Activated T-cell treated with anti-CD3 and anti-CD28 coated beads for 4 hours (primary cell): ENCODE measurements around the gene LRSAM1.

ENCODE experiments used
- DNase-seq: peaks from one replicate; pipeline ENCODE4 v3.0.0-alpha.2; 2020

Gene LRSAM1

DNA sequence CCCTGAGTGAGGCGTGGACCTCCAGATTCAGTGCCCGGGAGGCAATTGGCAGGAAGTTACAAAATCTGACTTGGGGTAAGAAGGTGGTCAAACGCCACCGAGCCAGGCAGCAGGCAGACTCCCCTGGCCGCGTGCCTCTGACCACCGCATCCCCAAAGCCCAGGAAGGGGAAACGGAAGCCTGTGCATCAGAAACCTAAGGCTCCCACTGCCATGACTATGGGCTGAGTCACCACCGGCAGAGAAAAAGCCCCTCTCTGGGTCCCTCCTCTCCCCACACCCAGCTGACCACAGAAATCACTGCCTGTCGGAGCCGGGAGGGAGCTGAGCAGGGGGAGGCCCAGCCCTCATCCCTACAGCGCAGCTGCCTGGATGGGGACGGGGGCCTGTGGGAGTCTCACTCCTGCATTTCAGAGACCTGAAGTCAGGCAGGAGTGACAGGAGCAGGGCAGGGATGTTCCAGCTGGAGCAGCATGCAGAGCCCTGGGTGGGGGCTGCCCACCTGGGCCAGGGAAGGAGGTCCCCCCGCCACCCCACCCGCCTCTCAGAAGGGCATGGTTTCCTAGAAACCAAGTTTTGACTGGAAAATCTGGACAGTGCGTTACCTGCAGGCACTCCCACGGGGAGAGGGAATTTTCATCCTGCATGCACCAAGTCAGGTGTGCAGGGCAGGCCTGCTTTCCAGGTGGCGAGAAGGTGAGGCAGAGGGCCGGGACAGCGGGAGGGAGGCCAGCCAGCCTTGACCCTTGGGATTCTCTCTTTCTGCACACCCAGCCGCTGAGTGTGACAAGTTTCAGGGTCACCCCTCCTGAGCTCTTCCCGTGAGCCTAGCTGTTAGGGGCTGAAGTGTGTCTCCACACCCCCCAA, 68.2 kb downstream of the LRSAM1 start:
- DNase-seq, result no peak

DNA sequence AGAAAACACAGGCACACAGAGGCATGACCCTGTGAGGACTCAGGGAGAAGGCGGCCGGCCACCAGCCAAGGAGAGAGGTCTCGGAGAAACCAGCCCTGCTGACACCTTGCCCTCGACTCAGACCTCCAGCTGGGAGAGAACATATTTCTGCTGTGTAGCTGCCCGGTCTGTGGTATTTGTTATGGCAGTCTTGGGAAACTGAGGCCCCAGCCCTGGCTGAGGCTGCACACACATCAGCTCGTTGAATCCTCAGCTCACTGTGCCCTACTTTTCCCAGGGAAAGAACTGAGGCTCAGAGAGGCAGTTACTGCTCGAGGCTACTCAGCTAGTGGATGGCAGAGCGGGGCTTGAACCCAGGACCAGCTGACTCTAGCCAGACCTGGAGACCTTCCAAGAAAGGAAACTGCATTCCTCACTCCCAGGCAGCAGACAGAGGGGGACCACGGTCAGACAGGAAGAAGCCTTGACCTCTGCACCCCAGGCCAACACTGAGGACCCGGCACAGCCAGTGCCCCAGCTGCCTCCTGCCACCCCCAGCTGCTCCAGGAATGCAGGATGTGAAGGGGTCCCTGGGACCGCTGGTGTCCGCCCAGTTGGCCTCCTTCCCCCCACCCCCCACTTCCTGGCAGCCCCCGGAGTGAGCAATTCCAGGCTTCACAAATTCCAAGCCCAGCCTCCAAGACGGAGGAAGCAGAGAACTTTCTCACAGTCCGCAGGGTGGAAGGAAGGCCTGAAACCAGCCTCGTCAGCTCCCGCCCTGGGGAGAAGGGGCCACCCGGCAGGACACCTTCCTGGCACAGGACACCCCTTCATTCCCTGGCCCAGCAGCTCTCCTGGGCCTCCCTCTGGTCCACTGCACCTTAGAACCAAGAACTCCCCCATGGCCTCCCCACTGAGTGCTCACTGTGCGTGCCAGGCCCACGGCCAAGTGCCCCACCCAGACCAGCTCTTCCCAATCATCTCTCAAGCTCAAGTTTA, 69.9 kb downstream of the LRSAM1 start:
- no peak for DNase-seq

DNA sequence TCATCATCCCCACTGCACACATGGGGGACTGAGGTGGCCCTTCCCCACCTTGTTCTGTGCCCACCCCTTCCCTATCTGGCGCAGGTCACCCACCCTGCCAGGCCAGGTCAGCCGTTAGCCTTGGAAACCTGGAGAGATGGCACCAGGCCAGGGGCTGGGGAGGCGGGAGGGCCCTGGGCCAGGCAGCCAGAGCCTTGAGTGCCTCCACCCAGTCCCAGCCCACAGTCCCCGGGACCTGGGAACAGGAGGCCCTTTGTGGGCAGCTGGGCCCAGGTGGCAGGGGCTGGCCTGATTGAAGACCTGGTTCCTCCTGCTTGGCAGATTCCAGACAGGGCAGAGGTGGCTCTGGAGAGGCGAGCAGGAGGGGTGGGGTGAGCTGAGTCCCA, 70.6 kb downstream of the LRSAM1 start:
- DNase-seq, result no peak

DNA sequence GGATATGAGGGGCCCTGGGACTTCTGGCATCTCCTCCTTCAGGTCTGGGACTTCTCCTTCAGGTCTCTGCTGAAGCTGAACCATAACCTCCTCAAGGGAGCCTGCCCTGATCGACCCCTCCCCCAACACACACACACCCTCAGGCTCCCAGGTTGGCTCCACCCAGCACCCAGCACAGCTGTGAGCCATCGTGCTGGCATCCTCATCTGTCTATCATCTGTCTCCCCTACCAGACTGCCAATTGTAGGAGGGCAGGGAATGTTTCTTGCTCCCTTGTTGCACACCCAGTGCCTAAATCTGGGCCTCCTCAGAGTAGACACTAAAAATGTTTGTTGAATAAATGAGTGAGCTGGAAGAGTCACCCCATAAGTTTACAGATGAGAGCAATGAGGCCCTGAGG, 71.4 kb downstream of the LRSAM1 start:
- no peak for DNase-seq

DNA sequence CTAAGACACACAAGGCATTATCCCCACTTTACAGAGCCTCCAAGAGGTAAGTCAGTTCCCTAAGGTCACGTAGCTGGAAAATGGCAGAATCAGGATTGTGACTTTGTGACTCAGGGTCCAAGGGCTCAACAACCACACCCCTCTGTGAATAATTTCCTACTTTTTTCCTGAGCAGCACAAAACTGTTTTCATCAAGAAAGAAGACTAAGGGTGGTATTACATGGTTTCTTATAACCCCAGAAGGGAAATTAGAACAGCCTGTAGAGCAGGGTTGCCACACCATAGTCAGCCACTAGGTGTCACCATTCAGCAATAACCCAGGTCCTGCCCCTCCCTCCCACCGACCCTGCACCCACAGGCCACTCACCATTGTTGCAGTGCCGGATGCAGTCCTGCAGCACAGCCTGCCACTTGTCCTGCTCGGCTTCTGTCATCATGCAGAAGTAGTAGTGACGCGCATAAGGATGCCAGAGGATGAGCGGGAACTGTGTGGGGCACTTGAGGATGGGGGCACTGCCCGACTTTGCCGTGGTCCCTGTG, 72.1 kb downstream of the LRSAM1 start:
- DNase-seq, result no peak

DNA sequence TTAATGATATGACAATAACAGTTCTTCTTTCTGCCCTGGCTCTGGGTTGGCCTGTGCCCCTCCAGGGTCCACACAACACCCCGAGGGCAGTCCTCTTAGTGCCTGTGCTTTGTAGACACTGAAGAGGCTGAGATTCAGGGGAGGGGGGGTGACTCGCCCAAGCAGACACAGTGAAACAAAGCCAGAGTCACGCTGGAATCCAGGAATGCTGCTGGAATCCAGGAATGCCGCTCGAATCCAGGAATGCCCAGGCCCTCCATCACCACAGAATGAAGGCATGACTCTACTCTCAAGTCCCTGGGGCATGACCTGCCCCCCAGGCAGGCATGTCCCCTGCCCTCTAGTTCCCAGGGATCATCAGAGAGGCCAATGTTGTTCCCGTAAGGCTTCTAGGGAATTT, 73.1 kb downstream of the LRSAM1 start:
- no peak for DNase-seq

DNA sequence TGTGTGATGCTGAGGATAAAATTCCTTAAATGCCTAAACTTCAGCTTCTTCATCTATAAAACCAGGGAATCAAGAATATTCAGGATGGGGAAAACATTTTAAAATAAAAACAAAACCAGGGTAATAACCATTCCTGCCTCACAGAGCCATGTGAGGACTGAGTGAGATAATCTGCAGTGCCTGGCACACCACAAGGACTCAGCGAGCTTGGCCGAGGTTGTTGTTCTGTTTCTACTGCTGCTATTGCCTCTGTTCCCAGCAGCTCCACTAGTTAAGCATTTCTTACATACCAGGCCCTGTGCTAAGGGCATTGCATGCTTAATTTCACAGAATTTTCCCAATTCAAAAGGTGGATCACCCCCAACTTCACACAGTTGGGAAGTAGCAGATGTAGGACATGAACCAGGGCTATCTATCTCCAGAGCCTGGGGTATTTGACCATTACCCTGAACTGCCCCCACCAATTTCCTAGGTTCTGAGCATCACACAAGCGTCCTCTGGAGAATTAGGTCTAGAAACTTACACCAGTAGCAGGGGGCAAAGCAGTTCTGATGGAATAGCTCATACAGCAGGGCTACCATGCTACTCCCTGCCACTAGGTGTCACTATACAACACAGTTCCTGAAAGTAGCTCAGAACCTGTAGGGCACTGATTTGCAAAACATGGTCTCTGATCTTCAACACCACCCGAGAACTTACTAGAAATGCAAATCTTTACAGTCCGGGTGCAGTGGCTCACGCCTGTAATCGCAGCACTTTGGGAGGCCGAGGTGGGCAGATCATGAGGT, 74.3 kb downstream of the LRSAM1 start:
- no peak for DNase-seq

DNA sequence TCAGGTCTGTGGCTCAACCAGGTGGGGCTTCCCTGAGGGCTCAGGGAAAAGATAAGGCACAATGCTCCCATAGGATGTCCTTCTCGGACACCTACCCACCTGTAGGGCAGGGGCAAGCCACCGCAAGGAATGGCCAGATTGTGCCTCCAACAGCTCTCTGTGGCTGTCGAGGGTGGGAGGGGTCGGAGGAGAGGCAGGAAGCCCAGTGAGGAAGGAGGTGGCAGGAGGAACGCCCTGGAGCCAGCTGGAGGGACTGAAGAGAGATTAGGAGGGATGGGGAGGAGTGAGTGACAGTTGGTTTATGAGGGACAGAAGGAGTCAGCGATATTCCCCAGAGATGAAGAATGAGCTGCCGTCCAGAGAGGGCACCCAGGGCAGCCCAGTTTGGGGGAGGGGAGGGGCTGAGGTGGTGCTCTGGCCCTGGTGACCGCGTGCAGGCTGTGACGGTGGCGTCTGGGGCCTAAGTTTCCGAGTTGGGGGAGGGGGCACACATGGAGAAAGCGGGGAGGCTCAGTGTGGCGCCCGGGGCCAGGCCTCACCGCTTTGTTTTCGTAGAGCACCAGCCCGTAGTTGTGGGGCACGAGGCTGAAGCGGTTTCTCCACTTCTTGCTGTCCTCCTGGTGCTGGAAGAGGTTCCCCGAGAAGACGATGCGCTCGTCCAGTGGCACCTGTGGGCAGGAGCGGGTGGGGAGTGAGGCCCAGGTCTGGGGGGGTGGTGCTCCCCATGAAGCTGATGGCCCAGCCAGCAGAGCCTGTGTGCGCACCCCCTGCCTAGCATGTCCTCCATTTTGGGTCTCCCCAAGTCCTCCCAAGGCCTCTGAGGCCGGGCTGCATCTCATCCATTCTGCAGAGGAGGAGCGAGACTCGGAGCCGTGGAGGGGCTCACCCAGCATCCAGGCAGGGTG, 75.6 kb downstream of the LRSAM1 start:
- DNase-seq, result no peak

DNA sequence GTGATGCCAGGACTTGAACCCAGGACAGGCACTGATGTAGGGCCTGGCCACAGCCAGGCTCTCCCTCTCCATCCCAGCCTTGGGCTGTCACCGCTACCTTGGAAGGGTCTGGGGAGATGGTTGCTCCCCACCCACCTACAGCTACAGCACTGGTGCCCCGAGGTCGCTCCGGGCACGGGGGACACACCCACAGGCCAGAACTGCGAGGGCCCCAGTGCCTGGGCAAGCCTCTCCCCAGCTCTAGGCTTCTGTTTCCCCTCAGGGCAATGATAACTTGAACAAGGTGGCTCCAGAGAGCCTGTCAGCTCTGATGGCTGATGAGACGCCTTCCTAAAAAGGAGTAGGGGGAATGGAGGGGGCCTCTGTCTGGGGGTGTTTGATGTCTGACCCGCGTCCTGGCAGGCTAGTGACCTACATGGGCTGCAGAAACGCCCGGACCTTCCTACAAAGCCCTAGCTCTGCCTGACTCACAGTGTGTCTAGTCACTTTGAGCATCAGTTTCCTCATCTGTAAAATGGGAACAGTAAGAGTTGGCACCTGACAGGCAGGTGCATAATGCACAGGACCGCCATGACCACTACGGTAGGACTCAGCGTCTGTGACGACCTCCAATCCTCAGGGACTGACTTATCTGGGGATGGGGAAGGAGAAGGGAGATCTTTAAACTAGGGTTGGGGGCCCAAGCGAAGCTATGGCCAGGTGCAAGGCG, 76.4 kb downstream of the LRSAM1 start:
- DNase-seq, result no peak

DNA sequence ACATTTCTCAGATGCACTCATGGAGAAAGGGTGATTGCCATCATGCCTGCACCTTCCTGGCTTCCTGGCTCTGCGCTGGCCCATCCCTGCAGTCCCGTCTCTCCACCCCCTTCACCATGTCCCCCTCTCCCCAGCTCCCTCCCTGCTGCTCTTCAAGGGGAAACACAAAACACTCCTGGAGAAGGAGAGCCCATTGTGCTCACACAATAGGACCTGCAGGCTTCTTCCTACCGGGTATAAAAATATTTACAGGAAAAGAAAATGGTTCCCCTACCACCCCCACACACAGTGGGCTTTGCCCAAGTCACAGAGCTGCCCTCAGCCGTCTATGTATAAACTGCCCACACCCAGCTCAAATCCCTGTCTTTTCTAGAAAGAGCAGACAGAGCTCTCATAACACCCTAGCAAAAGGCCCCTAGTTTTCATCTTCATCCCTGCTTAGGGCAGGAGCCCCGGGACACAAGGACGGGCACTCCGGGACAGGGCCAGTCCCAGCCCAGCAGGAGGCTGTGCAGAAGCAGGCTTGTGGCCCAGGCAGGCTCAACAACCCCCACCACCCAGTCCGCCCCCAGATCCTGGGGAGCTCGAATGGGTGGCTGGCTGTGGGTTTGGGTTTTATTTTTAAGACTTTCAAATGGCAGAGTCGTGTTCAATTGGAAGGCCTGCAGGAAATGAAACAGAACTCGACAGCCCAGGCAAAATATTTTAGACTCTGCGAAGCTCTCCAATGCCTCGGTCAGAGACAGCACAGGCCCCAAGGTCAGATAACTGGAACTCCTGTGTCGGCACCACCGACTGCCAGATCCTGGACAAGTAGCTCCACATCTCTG, 77.3 kb downstream of the LRSAM1 start:
- DNase-seq, result no peak

DNA sequence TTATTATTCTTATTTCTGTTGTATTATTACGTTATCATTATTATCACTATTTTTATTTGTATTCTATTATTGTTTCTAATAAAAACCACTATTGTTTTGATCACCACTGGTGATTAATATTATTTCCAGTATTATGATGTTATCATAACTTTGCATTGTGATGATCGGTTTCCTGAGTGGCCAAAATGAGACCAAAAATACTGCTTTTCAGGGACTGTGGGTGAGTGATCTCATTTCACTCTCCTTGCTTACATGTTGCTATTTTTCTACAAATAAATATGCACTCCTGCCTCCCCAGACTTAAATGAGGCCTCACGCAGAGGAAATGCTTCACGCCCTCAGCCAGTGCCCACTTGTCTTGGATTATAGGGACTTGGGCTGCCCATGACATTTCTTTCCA, 78.4 kb downstream of the LRSAM1 start:
- DNase-seq, result no peak

DNA sequence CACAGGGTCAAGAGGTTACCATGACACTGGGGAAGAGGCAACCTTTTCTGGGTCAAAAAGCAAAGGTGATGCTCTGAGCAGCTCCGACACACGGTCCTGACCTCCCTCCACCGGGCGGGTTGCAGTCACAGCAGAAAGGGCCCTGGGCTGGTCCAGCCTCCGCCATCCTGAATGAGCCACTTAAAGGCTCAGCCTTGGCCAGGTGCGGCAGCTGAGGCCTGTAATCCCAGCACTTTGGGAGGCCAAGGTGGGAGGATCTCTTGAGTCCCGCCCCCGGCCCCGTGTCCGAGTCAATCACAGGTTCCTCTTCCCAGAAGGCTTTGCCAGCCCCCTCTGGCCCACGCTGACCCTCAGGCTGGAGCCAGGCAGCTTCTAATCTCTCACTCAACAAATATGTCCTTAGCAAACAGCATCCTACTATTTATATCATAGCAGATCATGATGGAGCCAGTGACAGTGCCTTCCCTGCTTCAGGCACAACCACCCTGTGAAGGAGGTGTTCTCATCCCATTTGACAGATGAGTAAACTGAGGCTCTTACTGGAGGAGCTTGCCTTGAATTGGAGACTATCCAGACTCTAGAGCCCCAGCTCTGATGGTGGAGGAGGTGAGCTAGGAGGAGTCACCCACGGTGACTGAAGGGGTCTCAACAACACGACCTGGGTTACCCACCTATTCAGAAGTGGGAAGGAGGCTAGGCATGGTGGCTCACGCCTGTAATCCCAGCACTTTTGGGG, 79.1 kb downstream of the LRSAM1 start:
- no peak for DNase-seq

DNA sequence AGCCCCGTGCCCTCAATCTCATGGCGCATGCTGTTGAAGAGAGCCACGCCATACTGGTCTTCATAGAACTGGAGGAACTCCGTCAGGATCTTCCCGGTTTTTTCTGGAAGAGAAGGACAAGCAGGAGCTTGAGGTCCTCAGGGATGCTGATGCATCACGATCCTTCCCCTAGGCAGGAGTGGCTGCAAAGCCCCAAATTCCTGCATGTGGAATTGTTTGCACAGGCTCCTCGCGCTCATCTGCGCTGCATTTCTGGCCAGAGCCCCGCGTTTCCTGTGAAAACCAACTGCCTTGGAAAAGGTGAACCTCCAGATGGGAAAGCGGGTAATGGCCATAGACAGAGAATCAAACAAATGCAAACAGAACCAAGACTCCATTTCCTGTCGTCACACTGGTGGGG, 80.4 kb downstream of the LRSAM1 start:
- no peak for DNase-seq

DNA sequence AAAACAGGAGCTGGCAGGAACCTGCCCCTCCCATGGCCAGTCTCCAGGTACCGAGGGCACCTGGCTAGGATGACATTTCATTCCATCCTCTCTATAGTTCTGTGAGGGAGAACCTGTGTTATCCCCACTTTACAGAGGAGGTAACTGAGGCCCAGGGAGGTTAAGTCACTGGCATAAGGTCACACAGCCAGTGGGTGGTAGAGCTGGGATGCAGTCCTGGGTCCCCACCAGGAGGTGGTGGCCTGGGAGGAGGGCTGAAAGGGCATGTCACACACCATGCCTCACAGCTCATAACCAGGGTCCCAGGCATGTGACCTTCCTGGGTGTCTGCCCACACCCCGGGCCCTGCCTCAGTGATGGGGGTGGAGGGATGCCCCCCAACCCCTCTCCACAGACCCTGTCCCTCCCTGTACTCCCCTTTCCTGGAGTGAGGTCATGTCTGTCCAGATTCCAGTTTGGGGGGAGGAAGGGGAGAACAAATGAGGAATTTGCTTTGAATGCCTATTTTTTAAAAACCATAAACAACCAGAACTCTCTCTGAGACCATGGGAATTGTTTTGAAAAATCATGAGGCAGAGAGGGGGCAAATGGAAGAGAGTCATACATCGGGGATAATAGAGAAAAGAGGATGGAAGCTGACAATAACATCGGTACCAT, 83.1 kb downstream of the LRSAM1 start:
- no peak for DNase-seq

DNA sequence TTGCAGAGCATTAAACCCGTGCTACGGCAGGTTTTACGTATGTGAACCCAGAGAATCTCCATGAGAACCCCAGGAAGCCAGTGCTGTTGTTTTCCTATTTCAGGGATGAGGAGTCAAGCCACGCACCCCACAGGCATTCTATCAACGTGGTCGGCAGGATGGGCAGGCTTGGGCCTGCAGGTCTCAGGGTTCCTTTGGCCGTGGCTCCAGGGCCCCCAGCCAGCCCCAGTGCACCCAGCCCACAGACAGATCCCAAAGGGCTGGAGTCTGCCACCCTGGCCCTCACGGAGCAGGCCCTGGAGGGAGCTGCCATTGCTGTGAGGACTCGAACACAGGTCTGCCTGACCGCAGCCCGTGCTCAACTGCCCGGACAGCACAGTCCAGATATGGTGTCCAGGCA, 83.6 kb downstream of the LRSAM1 start:
- no peak for DNase-seq

DNA sequence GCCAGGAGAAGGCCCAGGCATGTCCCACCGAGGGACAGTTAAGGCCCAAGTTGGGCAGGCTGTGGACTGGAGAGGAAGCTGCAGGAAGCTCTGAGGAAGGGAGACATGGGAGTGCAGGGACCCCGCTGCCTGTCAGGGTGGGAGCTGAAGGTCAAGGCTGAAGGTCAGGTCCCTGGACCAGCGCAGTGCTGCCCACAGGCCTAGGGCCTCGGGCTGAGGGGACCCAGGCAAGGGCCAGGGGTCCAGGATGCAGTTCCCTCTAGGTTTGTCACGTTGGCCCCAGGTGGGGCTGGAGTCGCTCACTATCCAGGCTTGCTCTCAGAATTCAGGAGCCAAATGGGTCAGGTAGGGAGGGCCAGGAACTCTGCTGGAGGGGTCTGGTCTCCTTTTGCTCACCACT, 84.1 kb downstream of the LRSAM1 start:
- no peak for DNase-seq

DNA sequence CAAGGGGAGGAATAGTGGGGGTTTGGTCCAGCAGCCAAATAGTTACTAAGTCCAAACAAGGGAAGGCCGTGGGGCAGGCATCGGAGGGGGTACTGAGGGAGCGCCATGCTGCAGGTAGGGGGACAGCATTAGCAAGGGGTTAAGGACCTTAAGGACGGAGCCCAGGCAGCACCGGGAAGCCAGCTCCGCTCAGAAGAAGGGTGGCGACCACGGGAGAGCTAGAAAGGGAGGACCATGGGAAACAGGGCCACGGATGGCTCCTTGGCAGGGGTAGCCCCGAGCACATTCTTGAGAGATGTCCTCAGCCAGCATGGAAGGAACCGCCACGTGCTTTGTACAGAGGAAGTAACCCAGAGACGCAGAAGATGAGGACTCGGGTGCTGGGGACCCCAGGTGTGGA, 84.5 kb downstream of the LRSAM1 start:
- DNase-seq, result no peak

DNA sequence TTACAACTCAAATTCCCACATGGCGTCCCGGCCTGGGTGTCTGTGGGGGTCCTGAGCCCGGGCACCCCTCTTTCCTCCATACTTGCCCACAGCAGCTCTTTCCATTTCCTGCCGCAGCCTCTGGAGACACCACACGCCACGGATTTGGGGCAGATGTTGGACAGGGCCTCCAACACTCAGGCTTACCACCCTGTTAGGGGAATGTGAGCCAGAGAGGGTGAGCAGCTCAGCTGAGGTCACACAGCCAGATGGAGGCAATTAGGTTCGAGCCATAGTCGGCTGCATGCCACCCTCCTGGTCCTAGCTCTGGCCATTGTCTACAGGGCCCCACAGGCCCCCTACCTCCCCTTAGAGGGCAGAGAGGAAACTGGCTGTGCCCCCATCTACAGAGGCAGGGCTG, 85.2 kb downstream of the LRSAM1 start:
- no peak for DNase-seq

DNA sequence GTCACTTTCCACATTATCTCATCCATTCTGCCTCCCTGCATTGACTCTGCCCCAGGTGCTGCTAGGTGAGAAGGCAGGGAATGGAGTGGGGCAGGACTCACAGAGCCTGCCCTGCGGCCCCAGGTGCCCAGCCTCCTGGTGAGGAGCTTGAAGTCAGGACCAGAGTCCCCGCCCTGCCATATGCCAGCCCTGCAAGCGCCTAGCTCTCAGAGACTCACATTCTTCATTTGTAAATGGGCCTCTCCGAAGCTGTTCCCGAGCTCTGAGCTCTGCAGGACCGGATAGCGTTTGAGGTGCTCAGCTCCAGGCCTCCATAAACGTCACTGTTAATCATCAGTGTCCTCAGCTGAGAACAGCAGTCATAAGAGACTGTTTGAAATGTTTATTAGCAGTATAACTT, 85.7 kb downstream of the LRSAM1 start:
- DNase-seq, result no peak
